ENCODE data around the gene PRR30. TPM values are rescaled to one million over a fixed set of nuclear protein-coding genes. Genes with fewer than 3 reads are reported as not detected.
"Not testable (repeated sequence)": the region's sequence is repeated elsewhere in the genome, so short reads cannot be mapped to it uniquely, and the experiment has no call there.

PRR30 gene
- polyA plus RNA-seq, 2 of the 4 experiments (the other 2 are of a cell fraction): not detected

GRCh38 chr2:27121906-27122305 is 17.3 kb downstream of the PRR30 start:
- ChIA-PET CTCF (no interaction called here), POLR2A (no interaction called here)
- no peak for DNase-seq (ENCODE audit: low read depth in 1 of 2, low spot score in 1 of 2)
- Histone ChIP-seq H3K9me3 (no peaks in the 10 kb centered on the region), H3K4me2 (no peak overlapping the region), H3K27ac (no peak overlapping the region), H3K4me3 (no peak overlapping the region), H3K4me1 (peaks cover 8% of the 10 kb centered on the region; the same call in 1 of the 3 replicates)
- 88% methylated on average over 2 of the region's 2 CpGs for WGBS (ENCODE audit: missing lambda C conversion rate)
- no peak for TF ChIP-seq HOXA7 (CRISPR knock-in tag; IDR thresholded peaks at IDR 0.05)
- no peak for TF ChIP-seq POLR2AphosphoS2 (conservative IDR thresholded peaks at IDR 0.05; ENCODE audit: low read length)
- TF ChIP-seq RARB (CRISPR knock-in tag; IDR thresholded peaks at IDR 0.05): no peak
- no peak for TF ChIP-seq KDM1A (IDR thresholded peaks at IDR 0.05; ENCODE audit: low read depth)
- no peak for TF ChIP-seq ELK1 (IDR thresholded peaks at IDR 0.05; ENCODE audit: low read depth, low read length)
- TF ChIP-seq FOXS1 (CRISPR knock-in tag; IDR thresholded peaks at IDR 0.05): no peak
- TF ChIP-seq ZFP36 (IDR thresholded peaks at IDR 0.05; ENCODE audit: borderline replicate concordance, partially characterized antibody): no peak
- TF ChIP-seq RNF2 (IDR thresholded peaks at IDR 0.05; ENCODE audit: borderline replicate concordance, low read depth): no peak
- TF ChIP-seq RFX5 (IDR thresholded peaks at IDR 0.05): no peak
- no peak for TF ChIP-seq HMGXB4 (CRISPR knock-in tag; IDR thresholded peaks at IDR 0.05; ENCODE audit: borderline replicate concordance)
- no peak for TF ChIP-seq ZC3H11A (IDR thresholded peaks at IDR 0.05)
- no peak for TF ChIP-seq EHF (CRISPR knock-in tag; IDR thresholded peaks at IDR 0.05)
- TF ChIP-seq HES2 (IDR thresholded peaks at IDR 0.05): no peak
- TF ChIP-seq BCL3 (IDR thresholded peaks at IDR 0.05): no peak
- no peak for FAIRE-seq
- no peak for ATAC-seq

- H3K4me1 ChIP-seq; ATAC-seq; POLR2A ChIA-PET; DNase-seq (ENCODE audit: low read depth in 1 of 2, low spot score in 1 of 2); H3K9me3 ChIP-seq; FAIRE-seq: not testable (repeated sequence)
- Histone ChIP-seq H3K4me3 (peak overlapping the region; percentile 56), H3K4me2 (peak overlapping the region; percentile 86), H3K27ac (peak overlapping the region in 1 of 2 experiments; percentile 88; a peak in 3 of 6 replicates)
- WGBS (ENCODE audit: missing lambda C conversion rate): 92% methylated on average over 8 of the region's 8 CpGs
- CTCF ChIA-PET: interaction anchor here (2.1 to 3.4 kb wide), 2 partner anchors 12 to 146 kb away, joined by 5 to 14 read pairs; no protein-coding TSS in a partner anchor
Measured at GRCh38 chr2:27119330-27119670, 19.9 kb downstream of the PRR30 start.

GRCh38 chr2:27118525-27119329 is 20.5 kb downstream of the PRR30 start, which contains the start of gene CGREF1:
Gene CGREF1, minus strand, starts transcription at chr2:27119128. Its CDS starts 14,762 bp downstream, at chr2:27104366.
- H3K27ac ChIP-seq: peak within 1 kb of the TSS; percentile 71 to 88
- ChIA-PET POLR2A (no interaction called here), CTCF (interaction anchor here (0.9 to 3.4 kb wide), 5 partner anchors 13 to 272 kb away, joined by 3 to 14 read pairs (median 3); no protein-coding TSS in a partner anchor)
- no peak for FAIRE-seq
- WGBS (ENCODE audit: missing lambda C conversion rate): 39% methylated on average over 53 of the region's 84 CpGs
- H3K4me3 ChIP-seq: peak within 1 kb of the TSS; percentile 56
- peak; percentile 47; the same call in 1 of the 2 replicates for TF ChIP-seq HOXB5 (CRISPR knock-in tag; IDR thresholded peaks at IDR 0.05)
- 0 out of 2 replicates have a peak, but pooled peaks have one; percentile 3 for TF ChIP-seq E2F6 (IDR thresholded peaks at IDR 0.05; ENCODE audit: borderline replicate concordance, low read depth)
- peak; percentile 85 for TF ChIP-seq MAX (IDR thresholded peaks at IDR 0.05)
- TF ChIP-seq POLR2A (IDR thresholded peaks at IDR 0.05; ENCODE audit: low read length): peak; percentile 30; the same call in 1 of the 2 replicates
- 0 out of 2 replicates have a peak, but pooled peaks have one; percentile 34 for TF ChIP-seq ATOH8 (CRISPR knock-in tag; IDR thresholded peaks at IDR 0.05; ENCODE audit: low read depth)
- TF ChIP-seq ZSCAN20 (CRISPR knock-in tag; IDR thresholded peaks at IDR 0.05): no peak
- TF ChIP-seq PHF8 (IDR thresholded peaks at IDR 0.05; ENCODE audit: borderline replicate concordance, low read depth): no peak; the same call in 1 of the 2 replicates
- ATAC-seq: peak; percentile 32 to 35; a peak in 5 of 6 replicates
- no peaks in the 10 kb centered on the region for H3K9me3 ChIP-seq
- DNase-seq (ENCODE audit: low read depth in 1 of 2, low spot score in 1 of 2): peak; percentile 33 to 36
- 0 out of 3 replicates have a peak, but pooled peaks cover 4% of the 10 kb centered on the region for H3K4me1 ChIP-seq
- H3K4me2 ChIP-seq: peak within 1 kb of the TSS; percentile 86
